B cell (primary cell): ENCODE measurements around the gene TSPAN32.

Experiments used
- CTCF ChIP-seq: fragments of 200-600 bp; IDR thresholded peaks from one replicate; pipeline ENCODE4 v1.8.0; 2022; ENCODE audit warnings: antibody characterized with exemption, mild to moderate bottlenecking
- EZH2 ChIP-seq: IDR thresholded peaks from 2 replicates; pipeline ENCODE4 v1.6.1; 2012; ENCODE audit warnings: borderline replicate concordance, low read depth, mild to moderate bottlenecking, moderate library complexity, low read length; ENCODE audit not compliant: insufficient read depth, poor library complexity, severe bottlenecking

- TF ChIP-seq CTCF (no peak), EZH2 (no peak)
Measured at GRCh38 chr11:2362414-2362813, 60.6 kb downstream of the TSPAN32 start.
